Activated CD8-positive, alpha-beta memory T cell treated with anti-CD3 and anti-CD28 coated beads, Interleukin-2, amount 50 U/mL, for 4 hours (primary cell): ENCODE data around the gene HDHD3.

Source experiments
- DNase-seq: peaks from one replicate; pipeline ENCODE4 v3.0.0-alpha.2; 2020

Gene HDHD3

DNA sequence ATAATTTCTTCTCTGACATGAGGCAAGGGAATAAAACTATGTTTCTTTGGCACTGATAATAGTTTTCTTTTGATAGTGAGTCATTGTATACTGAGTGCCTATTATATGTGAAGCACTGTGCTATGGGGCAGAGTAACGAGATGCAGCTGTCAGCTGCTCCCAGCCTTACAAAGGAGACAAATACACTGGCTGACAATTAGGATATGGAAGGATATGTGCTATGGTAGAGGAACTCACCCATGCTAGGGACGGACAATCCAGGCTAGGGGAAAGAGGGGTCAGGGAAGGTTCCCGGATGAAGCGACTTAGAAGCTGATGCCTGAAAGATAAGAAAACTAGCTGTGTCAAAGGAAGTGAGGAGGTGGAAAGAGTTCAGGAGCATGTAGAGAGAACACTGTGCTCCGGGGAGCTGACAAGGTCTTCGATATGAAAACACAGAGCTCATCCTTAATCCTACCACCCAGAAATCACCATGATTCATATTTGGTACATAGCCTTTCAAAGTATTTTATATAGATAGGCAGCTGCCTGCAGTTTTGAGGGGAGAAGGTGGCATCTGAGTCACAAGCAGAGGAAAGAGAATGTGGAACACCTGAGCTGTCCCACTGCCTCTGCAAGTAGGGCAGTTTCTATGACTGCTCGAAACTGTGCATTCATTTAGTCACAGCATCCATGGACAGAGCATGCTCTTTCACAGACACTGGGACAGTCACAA, 15.3 kb downstream of the HDHD3 start:
- DNase-seq: no peak

DNA sequence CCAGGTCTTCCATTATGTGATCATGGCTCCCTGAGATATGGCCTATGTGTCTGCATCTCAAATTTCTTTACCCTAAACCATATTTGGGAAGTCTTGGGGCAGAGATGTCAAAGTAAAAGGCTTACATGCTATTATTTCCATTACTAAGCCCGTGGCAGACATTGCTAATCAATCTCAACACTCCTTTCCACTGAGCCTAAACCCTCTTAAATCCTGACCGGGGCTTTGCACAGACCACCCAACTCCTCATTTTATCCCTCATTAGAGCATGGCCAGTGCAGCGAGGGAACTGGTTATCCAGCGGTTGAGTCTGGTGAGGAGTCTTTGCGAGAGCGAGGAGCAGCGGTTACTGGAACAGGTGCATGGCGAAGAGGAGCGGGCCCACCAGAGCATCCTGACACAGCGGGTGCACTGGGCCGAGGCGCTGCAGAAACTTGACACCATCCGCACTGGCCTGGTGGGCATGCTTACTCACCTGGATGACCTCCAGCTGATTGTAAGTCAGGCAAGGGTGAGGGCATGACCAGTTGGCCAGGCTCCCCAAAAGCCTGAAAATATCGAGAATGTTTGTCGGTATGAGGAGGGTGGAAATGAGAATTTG, 16.4 kb downstream of the HDHD3 start:
- no peak for DNase-seq

DNA sequence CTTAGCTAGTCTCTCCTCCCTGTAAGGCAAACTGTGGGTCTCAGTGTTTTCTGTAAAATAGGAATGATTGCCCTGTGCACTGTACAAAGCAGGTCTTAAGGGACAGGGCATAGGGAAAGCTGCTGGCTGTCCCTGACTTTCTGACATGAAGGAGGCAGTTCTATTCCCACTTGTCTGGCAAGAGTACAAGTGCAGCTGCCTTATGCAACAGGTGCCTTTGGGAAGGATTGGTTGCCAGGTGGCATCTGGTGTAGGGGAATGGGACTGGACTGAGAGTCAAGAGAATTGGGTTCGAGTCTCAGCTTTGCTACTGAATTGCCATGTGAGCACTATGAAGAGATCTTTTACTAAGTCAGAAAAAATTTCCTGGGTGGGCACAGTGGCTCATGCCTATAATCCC, 17.4 kb downstream of the HDHD3 start:
- no peak for DNase-seq

DNA sequence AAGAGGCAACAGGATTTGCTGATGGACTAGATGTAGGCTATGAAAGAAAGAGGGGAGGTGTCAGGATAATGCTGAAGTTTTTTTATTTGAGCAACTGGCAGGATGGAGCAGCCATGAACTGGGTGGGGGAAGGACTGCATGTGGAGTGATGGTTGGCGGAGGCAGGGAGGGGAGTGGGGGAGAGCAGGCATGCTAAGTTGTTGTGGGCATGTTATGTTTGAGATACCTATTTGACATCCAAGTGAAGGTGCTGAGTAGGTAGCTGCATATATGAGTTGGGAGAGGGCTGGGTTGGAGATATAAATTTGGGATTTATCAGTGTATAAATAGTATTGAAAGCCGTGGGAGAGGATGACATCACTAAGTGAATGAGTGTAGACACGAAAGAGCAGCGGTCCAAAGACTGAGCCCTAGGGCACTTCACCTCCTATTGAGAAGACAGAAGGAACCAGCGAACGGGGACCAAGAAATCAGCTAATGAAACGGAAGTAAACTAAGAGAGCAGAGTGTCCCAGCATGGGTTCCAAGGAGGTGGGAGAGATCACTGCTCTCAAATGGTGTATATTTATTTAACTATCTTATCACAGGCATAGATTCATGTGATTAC, 20.0 kb downstream of the HDHD3 start:
- no peak for DNase-seq

DNA sequence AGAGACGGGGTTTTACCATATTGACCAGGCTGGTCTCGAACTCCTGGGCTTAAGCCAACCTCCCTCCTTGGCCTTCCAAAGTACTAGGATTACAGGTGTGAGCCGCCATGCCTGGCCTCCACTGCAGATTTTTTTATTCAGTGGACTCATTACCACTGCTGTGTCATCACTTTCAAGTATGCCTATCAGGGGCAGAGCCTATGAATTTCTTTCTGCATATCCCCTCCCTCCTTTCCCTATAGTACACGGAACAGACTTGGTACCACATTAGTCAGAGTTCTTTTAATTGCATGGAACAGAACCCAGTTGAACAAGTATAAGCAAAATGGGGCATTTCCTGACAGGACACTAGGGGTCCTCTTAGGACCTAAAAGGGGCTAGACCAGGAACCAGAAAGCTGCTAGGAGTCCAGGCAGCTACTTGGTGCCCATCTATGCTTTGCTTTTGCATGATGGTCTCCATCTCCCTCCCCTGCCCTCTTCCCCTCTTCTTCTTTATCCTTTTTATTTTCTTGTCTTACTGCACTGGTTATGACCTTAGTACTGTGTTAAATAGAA, 21.7 kb downstream of the HDHD3 start:
- DNase-seq: no peak

DNA sequence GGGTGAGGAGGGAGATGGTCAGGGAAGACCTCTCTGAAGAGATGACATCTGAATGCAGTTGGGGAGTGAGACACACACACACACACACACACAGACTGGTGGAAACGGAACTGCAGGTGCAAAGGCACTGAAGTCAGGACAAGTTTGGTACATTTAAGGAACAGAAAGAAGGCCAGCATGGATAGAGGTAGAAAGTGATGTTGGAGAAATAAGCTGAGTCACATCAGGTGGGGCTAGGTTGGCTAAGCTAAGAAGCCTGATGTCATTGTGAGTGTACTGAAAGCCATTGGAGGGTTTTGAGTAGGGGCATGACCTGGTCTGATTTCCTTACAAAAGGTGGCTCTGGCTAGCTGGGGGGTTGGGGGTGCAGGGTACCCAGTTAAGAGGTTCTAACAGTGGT, 24.4 kb downstream of the HDHD3 start:
- DNase-seq: no peak

DNA sequence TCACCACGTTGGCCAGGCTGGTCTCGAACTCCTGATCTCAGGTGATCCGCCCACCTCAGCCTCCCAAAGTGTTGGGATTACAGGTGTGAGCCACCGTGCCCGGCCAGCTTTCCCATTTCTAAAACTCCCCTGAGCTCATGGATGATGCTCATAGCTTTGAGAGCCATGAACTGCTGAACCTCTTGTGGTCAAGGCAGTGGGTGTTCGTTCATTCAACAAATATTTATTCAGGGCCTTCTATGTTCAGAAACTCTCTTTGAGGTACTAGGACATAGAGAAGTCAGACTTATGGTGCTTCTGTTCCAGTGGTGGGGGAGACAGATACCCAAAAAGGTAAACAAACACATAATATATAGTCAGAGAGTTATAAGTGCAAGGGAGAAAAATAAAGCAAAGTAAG, 24.8 kb downstream of the HDHD3 start:
- DNase-seq: no peak

DNA sequence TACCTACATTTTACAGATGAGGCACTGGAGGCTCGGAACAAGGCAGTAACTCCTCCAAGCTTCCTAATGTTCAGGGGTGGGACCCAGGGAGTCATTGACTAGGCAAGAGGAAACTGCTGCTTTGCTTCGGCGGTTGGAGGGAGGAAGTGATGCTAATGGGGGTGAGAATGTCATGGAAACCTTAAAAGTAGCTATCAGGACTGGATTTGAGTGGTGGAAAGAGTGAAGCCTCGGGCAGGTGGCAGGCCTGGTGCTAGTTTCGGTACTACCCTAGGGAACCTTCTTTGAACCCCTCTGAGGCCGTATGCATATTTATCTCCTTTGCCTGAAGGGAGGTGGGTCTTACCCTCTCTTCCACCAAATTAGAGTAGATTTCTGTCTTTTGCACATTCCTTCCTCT, 25.8 kb downstream of the HDHD3 start:
- DNase-seq: no peak

DNA sequence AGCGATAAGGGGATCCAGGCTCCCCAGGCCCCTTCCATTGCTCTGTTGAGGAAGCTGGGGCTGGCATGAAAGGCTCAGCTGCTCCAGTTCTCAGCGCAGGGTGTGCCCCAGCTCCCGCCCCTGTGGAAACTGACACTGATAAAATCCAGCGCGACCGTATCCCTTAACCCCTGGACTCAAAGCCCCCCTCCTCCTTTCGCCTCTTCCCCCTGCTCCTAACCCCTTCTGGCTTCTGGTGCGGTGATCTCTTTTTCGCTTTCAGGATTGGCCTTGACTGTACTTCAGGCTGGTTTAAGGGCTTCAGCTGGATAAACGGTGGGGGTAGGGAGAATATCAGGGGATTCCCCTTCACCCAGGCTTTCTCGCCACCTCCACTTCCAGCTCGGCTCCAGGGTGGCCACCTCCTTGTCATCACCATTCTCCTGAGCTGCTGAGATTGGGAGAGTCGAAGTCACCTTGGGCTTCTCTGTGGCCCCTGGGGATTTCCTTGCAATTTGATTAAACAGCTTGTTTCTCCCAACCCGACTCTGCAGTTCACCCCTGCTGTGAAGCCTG, 26.6 kb downstream of the HDHD3 start:
- DNase-seq: no peak

DNA sequence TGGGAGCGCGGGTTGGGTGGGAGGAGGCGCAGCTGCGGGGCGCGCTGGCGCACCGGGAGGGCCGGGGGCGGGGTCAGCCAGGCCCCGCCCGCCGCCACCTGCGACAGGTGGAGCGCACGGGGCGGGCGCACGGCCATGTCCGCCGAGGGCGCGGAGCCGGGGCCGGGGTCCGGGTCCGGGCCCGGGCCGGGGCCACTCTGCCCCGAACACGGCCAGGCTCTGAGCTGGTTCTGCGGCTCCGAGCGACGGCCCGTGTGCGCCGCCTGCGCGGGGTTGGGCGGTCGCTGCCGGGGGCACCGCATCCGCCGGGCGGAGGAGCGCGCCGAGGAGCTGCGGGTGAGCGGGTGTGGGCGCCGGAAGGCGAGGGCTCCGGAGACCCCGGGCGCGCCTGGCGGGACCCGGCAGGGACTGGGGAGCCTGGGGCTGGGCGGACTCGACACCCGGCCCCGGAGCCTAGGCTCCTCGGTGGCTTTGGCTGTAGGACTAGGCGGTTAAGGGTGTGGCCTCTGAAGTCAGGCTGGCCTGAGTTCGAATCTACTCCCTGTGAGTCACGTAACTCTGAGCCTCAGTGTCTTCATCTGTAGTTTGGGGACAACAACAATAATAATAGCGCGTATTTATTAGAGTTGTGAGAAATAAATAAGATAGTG, 27.2 kb downstream of the HDHD3 start, which contains the start of gene BSPRY:
BSPRY (plus strand) TSS at position 97 of the 650 bp plus-strand sequence; CDS start at position 136, 39 bp downstream.
- DNase-seq: peak; percentile 22

DNA sequence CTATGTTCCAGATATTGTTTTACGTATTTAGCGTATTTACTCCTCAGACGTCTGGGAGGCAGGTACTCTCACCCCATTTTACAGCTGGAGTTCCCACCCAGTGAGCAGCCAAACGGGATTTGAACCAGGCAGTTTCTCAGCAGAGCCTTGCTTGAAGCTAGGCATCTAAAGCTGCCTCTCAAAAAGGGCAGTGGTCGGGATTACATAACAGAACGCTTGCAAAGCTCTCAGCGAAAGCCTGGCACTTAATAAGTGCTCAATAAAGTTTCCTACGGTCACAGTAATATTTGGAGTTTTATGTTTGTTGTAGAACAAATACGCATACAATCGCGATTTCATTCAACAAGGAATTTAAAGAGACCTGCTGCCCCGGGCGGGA, 27.7 kb downstream of the HDHD3 start:
- DNase-seq: no peak

DNA sequence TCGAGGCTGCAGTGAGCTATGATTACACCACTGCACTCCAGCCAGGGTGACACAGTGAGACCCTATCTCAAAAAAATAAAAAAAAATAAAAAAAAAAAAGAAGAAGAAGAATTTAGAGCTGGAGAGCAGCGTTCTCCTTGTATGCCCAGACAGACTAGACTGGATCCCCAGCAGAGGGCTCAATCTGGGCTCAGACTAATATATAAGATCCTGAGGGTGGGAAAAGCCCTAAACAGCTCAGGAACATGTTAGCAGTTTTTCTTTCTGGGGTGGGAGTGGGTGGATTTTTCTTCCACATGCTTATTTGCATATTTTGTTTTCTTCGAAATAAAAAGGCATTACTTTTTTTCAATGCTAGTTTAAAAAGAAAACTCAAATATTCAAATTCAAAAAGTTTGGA, 28.3 kb downstream of the HDHD3 start:
- DNase-seq: no peak

DNA sequence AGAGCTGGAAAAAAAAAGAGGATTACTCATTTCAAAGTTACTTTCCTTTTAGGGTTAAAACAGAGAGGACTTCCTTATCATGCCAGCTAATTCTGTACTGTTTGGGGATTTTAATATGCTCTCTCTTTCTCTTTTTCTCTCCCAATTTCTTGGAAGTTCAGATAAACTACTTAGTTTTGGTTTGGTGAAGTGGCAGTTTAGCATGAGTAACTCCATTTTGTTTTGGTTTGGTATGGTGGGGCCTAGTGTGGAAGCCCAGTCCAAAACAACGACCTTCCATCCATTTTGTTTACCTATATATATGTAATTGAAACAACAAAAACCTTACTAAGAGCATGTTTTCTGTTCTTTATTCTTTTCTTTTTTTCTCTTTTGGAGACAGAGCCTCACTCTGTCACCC, 31.1 kb downstream of the HDHD3 start:
- no peak for DNase-seq

DNA sequence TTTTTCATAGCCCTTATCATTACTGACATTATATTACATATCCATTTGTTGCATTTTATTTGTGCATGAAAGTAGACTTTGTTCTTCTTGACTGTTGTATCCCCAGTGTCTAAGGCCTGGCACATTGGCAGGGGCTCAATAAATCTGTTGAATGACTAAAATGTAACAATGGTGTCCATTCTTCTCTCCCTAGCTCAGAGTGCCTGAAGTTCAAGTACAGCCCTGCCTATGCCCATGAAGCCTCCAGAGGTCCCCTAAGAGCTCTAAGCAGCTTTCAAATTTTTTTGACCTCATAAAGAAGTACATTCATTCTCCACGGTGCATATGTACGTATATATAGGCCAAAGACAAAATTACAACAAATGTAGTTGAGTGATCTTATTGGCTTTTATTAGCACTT, 31.6 kb downstream of the HDHD3 start:
- DNase-seq: no peak

DNA sequence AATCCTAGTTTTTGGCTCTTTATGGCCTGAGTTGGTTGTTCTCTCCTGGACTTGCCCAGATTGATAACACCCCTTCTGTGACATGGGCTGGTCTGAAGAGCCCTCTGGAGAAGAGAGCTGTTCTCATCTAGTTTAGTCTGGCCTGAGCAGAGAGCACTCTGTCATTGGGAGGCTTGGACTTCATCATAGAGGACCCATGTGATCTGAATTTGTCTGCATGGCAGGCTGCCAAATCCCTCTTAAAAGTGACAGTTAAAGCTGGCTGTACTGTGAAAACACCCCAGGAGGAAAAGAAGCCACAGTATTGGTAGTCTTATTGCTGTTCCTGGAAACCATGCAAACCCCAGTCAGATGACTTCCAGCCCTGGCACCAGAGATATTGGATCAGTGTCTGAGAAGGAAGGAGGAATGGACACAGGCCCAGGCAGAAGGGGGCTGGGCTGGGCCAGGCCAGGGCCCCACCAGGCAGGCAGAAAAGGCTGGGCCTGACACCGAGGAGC, 33.0 kb downstream of the HDHD3 start:
- DNase-seq: no peak

DNA sequence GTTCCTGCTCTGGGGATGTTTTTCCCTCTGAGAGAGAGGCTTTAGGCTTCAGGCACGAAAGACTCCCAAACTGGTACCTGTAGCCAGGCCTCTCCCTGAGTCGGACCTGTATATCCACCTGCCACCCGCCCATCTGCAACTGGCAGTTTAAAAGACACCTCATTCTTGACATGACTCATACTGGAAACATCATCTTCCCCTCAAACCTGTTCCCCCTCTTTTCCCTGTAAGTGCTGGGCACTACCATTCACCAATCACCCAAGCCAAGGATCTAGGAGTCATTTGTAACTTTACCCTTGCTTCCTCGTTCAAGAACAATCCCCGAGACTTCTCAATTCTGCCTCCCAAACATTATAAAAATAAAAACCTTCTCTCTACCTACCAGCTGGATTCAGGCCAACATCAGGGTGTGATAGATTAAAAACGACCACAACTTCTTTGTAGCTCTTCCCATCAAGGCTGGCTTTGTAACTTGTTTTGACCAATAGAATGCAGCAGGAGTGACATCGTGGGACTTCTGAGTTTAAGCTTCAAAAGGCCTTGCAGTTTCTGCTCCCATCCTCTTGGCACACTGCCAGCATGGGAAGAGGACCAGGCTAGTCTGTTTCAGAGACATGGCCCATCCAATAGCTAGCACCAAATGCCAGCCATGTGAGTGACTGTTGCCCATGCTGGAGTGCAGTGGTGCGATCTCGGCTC, 34.9 kb downstream of the HDHD3 start:
- DNase-seq: no peak

DNA sequence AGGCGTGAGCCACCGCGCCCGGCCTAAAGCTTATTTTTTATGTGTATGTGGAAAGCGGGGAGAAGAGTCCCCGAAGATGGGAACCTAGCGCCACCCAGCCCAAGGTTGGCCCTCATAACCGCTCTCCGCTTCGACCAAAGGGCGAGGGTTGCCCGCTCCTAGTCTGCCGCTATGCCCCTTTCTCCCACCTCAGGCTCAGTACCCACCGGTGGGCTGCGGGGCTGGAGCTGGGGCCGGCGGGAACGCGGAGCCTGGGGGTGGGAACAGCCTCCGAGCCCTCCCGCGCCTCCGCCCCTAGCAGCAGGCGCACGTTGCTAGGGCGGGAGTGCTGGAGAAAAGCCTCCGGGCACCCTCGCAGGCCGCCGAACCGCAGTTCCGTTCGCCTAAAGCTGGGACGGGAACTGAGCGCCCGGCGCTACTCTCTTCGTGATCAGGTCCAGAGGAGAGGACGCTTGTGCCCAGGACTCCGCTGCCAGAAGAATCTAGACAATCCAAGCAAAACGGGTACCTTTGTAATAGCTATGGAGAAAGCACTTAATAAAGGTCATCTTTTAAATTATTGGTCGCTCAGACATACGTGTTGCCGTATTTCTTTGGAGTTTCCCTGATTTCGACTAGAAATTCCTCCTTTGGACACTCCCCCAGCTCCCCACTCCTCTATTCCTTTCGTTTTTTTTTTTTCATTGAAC, 36.6 kb downstream of the HDHD3 start, which contains the start of gene WDR31:
WDR31 (minus strand) TSS at position 265 of the 689 bp plus-strand sequence. CDS start 8,253 bp downstream, outside the sequence.
- DNase-seq: peak; percentile 79

DNA sequence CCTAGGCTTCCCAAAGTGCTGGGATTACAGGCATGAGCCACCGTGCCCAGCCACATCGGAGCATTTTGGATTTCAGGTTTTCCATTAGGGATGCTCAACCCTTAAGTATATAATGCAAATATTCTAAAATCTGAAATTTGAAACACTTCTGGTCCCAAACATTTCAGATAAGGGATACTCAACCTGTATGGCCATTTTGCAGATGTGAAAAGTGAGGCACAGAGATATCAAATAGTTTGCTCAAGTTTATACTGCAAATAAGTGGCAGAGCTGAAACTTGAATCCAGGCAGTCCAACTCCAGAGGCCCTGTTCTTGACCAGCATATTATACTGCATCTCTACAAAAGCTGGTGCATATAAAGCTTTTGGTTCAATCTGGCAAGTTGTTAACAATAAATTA, 39.1 kb downstream of the HDHD3 start:
- no peak for DNase-seq

DNA sequence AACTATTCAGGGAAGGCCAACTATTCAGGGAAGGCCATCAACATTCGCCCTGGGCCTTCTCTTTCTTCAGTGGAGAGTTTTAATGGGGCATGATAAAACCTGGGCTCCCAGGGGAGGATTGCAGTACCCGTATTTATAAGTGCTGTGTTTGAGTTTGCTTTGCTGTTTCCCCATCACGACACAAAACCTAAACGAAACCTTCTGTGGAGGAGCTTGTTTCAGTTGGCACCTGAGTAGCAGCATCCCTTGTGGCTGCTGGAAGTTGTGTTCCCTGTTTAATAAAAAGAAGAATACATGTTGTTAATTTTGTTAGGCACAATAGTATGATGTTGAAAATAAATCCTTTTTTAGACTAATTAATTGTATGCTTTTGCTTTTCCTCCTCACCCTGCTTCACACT, 45.0 kb downstream of the HDHD3 start:
- no peak for DNase-seq

DNA sequence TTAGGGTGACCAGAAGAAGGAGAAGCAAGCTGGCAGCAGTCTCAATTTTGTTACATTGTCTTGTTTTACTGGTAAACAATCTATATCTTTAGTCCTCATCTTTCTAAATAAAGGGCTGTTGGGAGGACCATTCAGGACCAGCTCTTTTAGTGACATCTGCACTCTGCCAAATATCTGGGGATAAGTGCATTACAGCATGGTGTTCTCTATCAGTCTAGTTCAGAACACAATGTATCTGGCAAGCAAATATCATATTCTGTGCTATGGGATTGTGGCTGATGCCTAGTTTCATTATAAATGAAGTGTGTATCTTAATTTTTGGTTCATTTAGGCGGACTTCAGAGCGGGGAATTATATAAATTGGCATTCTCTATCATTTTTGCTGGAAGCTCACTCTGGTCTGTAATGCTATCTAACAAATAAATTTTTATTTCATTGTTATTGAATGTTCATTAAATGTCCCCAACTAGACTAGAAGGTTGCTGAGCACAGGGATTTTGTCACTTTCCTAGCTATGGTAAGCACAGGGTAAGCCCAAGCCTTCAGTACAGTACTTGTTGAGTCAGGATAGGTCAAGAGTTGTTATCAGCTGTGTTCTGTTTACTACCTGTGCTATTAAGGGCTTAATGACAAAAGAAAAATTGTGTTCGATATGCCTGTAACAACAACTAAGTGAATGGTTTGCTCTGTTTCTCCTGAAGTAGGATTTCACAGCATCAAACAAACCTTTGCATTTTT, 48.6 kb downstream of the HDHD3 start:
- DNase-seq: no peak

DNA sequence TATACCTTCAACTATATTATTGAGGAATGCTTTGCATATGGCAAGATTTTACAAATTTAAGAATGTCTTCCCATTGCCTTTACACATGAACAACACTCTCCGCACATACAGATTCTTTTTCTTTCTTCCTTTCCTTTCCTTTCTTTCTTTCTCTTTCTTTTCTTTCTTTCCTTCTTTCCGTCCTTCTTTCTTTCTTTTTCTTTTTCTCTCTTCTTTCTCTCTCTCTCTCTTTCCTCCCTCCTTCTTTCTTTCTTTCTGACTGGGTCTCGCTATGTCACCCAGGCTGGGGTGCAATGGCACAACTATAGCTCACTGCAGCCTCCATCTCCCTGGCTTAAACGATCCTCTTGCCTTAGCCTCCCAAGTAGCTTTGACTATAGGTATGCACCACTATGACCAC, 50.6 kb downstream of the HDHD3 start:
- no peak for DNase-seq
